ENCODE measurements around the gene ZNF785. TPM values are rescaled to one million over a fixed set of nuclear protein-coding genes. Genes with fewer than 3 reads are reported as not detected.
A peak's percentile ranks its signal among the peaks of the same experiment; 100 is the strongest.

Gene ZNF785
- total and polyA plus RNA-seq, 4 donors, result 4.0 to 15.5 (median 9.7) TPM

- H3K9me3 ChIP-seq (ENCODE audit: control insufficient read depth in 4 of 4, insufficient read depth in 3 of 4, low read length in 3 of 4), result no peaks in the 10 kb centered on the region
- H3K4me3 ChIP-seq, result no peak overlapping the region
- WGBS, 2 donors, result 90 to 98% methylated on average over 2 of the region's 2 CpGs
- peaks cover 0 to 10% (median 2%) of the 10 kb centered on the region in 5 donors for H3K4me1 ChIP-seq (ENCODE audit: control insufficient read depth in 5 of 5, insufficient read depth in 5 of 5, low read length in 5 of 5)
- H3K27me3 ChIP-seq (ENCODE audit: control insufficient read depth in 3 of 3, insufficient read depth in 3 of 3, low read length in 2 of 3), result no peaks in the 10 kb centered on the region
- no peak for DNase-seq
- ATAC-seq (ENCODE audit: insufficient read depth, low FRiP score), result no peak
- H3K36me3 ChIP-seq (ENCODE audit: control insufficient read depth in 4 of 4, insufficient read depth in 4 of 4, low read length in 4 of 4), result peaks cover 0 to 3% (median 3%) of the 10 kb centered on the region in 4 donors
- TF ChIP-seq CTCF (IDR thresholded peaks at IDR 0.05; ENCODE audit: control extremely low read depth, extremely low read depth), result no peak
- no peak overlapping the region for H3K27ac ChIP-seq (ENCODE audit: low read depth in 1 of 2, low read length in 1 of 2)
- no peak overlapping the region for H3K9ac ChIP-seq (ENCODE audit: insufficient read depth in 1 of 2, low read length in 2 of 2)
Measured at GRCh38 chr16:30588651-30589050, 3.2 kb upstream of the ZNF785 start.

- TF ChIP-seq CTCF (IDR thresholded peaks at IDR 0.05; ENCODE audit: control extremely low read depth, extremely low read depth), result no peak
- Histone ChIP-seq H3K9me3 (ENCODE audit: control insufficient read depth in 4 of 4, insufficient read depth in 3 of 4, low read length in 3 of 4) (no peaks in the 10 kb centered on the region), H3K27me3 (ENCODE audit: control insufficient read depth in 3 of 3, insufficient read depth in 3 of 3, low read length in 2 of 3) (no peaks in the 10 kb centered on the region), H3K4me1 (ENCODE audit: control insufficient read depth in 5 of 5, insufficient read depth in 5 of 5, low read length in 5 of 5) (peaks cover 0 to 12% (median 2%) of the 10 kb centered on the region in 5 donors), H3K27ac (ENCODE audit: low read depth in 1 of 2, low read length in 1 of 2) (peak overlapping the region; percentile 83 to 88), H3K9ac (ENCODE audit: insufficient read depth in 1 of 2, low read length in 2 of 2) (peak overlapping the region; percentile 79 to 85), H3K36me3 (ENCODE audit: control insufficient read depth in 4 of 4, insufficient read depth in 4 of 4, low read length in 4 of 4) (peaks cover 0 to 20% (median 4%) of the 10 kb centered on the region in 4 donors), H3K4me3 (peak overlapping the region; percentile 47)
- WGBS, 2 donors, result 1% methylated on average over 23 of the region's 23 CpGs
- peak in 2 of 3 donors; percentile 25 to 32 for DNase-seq
- peak; percentile 23 for ATAC-seq (ENCODE audit: insufficient read depth, low FRiP score)
Measured at GRCh38 chr16:30585022-30585399, 486 bp downstream of the ZNF785 start.

GRCh38 chr16:30582611-30583340 is 2.7 kb downstream of the ZNF785 start:
- no peaks in the 10 kb centered on the region for H3K9me3 ChIP-seq (ENCODE audit: control insufficient read depth in 4 of 4, insufficient read depth in 3 of 4, low read length in 3 of 4)
- no peaks in the 10 kb centered on the region for H3K27me3 ChIP-seq (ENCODE audit: control insufficient read depth in 3 of 3, insufficient read depth in 3 of 3, low read length in 2 of 3)
- no peak overlapping the region for H3K27ac ChIP-seq (ENCODE audit: low read depth in 1 of 2, low read length in 1 of 2)
- peaks cover 2 to 27% (median 7%) of the 10 kb centered on the region in 4 donors for H3K36me3 ChIP-seq (ENCODE audit: control insufficient read depth in 4 of 4, insufficient read depth in 4 of 4, low read length in 4 of 4)
- no peak for TF ChIP-seq CTCF (IDR thresholded peaks at IDR 0.05; ENCODE audit: control extremely low read depth, extremely low read depth)
- 97 to 99% methylated on average over 48 of the region's 48 CpGs for WGBS, 2 donors
- H3K4me1 ChIP-seq (ENCODE audit: control insufficient read depth in 5 of 5, insufficient read depth in 5 of 5, low read length in 5 of 5), result peaks cover 0 to 12% (median 2%) of the 10 kb centered on the region in 5 donors
- ATAC-seq (ENCODE audit: insufficient read depth, low FRiP score), result no peak
- no peak overlapping the region for H3K4me3 ChIP-seq
- DNase-seq, result no peak
- H3K9ac ChIP-seq (ENCODE audit: insufficient read depth in 1 of 2, low read length in 2 of 2), result no peak overlapping the region
